SK-N-SH (cell line): ENCODE results near the gene NDUFS7.

Experiments
- CHD2 ChIP-seq: fragments of 150-350 bp; IDR thresholded peaks from 2 replicates; pipeline ENCODE4 v1.6.1; 2018; ENCODE audit warnings: low read length; ENCODE audit not compliant: partially characterized antibody
- POLR2AphosphoS5 ChIP-seq: IDR thresholded peaks from 2 replicates; pipeline ENCODE4 v1.6.1; 2012; ENCODE audit warnings: low read depth, low read length
- YY1 ChIP-seq: IDR thresholded peaks from 2 replicates; pipeline ENCODE4 v1.4.0; 2012; ENCODE audit warnings: low read depth, mild to moderate bottlenecking
- TF ChIP-seq, protein P1 (sequence below): fragments of 200-600 bp; sonication (generic); IDR thresholded peaks from 2 replicates; pipeline ENCODE4 v1.6.1; 2017; ENCODE audit warnings: antibody characterized with exemption, mild to moderate bottlenecking, moderate library complexity

DNA sequence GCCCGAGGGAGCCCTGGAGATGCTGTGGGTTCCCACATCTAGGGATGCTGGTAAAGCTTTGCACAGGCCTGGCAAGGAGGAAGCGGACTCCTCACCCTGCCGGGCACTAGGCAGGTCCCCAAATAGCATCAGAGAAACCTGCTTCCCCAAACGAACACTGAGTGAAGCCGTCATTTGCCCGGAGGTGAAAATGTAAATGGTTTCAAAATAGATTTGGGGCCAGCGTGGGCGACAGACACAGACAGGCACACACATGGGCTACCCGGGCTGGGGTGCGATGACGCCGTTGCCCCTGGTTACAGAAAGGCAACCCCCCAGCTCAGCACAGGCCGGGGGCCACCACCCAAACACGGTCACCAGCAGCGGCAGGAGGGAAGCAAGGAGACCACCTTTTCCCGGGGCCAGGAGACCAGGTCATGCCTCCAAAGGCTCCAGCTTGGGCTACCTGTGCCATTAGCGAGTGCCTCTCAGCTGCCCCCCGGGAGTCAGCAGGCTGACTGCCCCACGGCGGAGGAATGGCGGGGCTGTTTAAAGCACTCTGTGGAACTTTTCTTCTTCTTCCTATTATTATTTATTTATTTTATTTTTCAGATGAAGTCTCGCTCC, 47.5 kb upstream of the NDUFS7 start:
- no peak for TF ChIP-seq YY1
- TF ChIP-seq CHD2, result no peak
- no peak for TF ChIP-seq POLR2AphosphoS5
- TF ChIP-seq, protein P1, sequence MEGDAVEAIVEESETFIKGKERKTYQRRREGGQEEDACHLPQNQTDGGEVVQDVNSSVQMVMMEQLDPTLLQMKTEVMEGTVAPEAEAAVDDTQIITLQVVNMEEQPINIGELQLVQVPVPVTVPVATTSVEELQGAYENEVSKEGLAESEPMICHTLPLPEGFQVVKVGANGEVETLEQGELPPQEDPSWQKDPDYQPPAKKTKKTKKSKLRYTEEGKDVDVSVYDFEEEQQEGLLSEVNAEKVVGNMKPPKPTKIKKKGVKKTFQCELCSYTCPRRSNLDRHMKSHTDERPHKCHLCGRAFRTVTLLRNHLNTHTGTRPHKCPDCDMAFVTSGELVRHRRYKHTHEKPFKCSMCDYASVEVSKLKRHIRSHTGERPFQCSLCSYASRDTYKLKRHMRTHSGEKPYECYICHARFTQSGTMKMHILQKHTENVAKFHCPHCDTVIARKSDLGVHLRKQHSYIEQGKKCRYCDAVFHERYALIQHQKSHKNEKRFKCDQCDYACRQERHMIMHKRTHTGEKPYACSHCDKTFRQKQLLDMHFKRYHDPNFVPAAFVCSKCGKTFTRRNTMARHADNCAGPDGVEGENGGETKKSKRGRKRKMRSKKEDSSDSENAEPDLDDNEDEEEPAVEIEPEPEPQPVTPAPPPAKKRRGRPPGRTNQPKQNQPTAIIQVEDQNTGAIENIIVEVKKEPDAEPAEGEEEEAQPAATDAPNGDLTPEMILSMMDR, result no peak
